HUDEP-2 (cell line): ENCODE data around the gene SPATA17.
A peak's percentile ranks its signal among the peaks of the same experiment; 100 is the strongest.
"Not testable (repeated sequence)": the region's sequence is repeated elsewhere in the genome, so short reads cannot be mapped to it uniquely, and the experiment has no call there.

Experiments
- DNase-seq, 76 experiments: peaks; one replicate each; lab custom pipeline; 2025; ENCODE audit not compliant: unreplicated experiment in 76 of 76; lab: John Stamatoyannopoulos, UW

Gene SPATA17, protein sequence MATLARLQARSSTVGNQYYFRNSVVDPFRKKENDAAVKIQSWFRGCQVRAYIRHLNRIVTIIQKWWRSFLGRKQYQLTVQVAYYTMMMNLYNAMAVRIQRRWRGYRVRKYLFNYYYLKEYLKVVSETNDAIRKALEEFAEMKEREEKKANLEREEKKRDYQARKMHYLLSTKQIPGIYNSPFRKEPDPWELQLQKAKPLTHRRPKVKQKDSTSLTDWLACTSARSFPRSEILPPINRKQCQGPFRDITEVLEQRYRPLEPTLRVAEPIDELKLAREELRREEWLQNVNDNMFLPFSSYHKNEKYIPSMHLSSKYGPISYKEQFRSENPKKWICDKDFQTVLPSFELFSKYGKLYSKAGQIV

DNA sequence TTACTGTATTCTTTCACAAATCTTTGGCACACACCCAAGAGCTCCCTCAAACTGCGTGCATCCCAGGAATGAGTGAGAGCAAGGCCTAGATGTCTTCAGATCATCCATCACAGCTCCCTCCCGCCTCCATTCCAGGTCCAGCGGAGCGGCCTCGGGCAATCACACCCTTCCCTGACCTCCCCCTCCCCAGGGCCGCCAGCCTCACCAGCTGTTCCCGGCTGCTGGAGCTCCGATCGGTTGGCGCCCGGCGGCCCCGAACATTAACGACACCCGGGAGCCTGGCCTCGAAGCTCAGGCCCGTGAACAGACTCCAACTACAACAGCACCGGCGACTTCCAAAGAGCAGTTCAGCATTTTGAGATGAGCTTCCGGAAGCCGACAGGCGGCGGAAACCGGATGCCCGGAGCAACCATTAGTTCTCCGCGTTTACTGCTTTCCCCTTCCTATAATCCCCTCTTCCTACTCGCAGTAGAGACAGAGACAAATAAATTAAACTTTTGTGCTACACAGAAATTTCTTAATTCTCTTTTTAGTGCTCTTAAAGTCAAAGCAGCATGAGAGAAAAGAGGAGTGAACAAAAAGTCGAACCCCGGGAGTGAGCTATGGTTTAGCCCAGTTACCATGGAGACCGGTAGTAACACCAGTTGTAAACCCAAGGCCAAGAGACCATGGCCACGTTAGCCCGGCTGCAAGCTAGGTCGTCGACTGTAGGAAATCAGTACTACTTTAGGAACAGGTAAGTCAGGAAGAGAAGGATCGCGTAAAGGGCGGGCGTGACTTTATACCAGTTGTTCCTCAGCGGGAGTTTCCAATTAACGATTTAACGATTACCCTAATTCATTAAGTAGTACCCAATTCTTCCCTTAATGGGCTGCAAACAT is at the start of gene SPATA17, which contains the start of gene GPATCH2:
SPATA17 (plus strand) TSS at position 634 of the 881 bp plus-strand sequence; CDS start at position 669, 35 bp downstream.
GPATCH2 (minus strand) TSS at position 380 of the 881 bp plus-strand sequence; CDS start at position 261, 119 bp downstream.
- DNase-seq = peak in 75 of 76 experiments; percentile 7 to 92 (median 63)

DNA sequence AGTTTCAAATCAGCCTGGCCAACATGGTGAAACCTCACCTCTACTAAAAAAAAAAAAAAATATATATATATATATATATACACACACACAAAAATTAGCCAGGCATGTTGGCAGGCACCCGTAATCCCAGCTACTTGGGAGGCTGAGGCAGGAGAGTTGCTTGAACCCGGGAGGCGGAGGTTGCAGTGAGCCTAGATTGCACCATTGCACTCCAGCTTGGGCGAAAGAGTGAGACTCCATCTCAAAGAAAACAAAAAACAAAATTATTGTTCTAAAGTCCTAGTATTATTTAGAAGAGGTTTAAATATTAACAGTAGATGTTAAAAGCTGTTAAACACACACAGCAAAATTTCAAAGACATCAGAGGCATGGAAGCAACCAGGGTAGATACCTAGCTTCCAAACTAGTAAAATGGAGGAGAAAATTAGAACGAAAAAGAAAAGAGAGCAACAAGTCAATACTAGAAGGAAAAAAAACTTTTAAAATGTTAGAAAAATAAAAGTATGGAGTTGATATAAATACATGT is 46.8 kb upstream of the SPATA17 start:
- DNase-seq = not testable (repeated sequence)

DNA sequence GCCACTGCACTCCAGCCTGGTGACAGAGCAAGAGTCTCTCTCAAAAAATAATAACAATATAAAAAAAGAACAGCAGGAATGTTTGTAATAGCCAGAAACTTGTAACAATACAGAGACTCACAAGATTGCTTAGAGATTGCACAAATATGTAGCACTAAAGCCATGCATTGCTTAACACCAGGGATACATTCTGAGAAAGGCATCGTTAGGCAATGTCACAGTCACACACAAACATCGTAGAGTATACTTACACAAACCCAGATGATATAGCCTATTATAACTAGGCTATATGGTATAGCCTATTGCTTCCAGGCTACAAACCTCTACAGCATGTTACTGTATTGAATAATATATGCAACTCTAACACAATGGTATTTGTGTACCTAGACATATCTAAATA is 45.6 kb upstream of the SPATA17 start:
- no peak for DNase-seq

DNA sequence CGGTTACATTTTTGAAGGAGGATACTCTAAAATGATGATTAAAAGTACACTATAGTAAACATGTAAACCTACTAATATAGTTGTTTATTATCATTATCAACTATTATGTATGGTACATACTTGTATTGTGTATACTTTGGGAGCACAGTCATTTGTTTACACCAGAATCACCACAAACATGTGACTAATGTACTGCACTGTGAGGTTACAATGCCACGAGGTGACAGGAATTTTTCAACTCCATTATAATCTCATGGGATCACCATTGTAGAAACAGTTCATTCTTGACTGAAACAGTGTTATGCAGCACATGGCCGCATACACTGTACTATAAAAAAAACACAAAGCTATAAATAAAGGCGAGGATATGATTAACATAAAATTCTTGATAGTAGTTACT is 44.6 kb upstream of the SPATA17 start:
- DNase-seq = no peak

DNA sequence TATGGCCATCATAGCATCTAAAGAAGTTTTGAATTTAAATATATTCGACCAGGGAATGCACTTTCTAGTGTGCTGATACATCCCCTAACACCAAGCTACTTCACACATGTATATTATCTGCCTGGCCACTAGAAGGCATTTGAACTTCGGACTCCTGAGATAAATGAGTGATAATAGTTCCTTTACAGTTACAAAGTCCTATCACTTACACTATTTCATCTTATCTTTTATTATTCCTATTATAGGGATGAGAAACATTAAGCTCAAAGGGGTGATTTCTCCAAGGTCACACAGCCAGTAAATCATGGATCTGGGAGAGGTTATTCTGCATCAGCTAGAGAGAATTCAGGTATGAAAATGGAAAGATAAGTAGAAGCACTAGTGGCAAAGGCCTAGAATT is 40.5 kb upstream of the SPATA17 start:
- no peak for DNase-seq

DNA sequence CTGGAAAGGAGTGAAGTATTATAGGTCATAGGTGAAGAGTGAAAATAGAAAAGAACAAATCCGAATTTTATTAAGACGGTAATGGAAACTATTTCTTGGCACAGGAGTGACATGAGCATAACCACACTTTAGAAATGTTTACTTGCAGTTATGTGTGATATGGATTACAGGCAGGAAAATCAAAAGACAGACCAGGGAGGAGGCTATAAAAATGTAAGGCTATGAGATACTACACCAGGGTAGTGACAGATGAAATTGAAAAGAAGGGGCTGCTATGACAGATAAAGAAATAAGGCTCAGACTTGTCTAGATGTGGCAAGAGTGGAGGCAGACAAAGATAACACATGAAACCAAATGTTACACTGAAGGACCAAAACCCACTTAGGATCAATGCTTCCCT is 32.0 kb upstream of the SPATA17 start:
- DNase-seq = peak in 24 of 76 experiments; percentile 1 to 57 (median 22)

DNA sequence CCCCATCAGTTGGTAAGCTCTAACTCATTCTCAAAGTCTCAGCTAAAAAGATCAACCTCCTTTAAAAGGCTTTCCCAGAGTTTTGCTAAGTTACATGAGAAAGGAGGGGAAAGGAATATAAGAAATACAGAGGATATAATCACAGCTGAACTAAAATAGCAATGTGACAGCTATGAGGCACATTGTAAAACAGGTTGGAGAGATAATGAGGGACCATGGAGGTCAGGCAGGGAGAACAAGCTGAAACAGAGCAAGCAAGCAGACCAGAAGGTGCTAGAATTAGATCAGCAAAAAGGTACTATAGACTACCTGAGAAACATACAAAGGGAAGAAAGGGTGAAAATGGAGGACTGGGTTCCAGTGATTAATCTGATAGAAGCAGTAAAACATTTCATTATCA is 28.8 kb upstream of the SPATA17 start:
- no peak for DNase-seq

DNA sequence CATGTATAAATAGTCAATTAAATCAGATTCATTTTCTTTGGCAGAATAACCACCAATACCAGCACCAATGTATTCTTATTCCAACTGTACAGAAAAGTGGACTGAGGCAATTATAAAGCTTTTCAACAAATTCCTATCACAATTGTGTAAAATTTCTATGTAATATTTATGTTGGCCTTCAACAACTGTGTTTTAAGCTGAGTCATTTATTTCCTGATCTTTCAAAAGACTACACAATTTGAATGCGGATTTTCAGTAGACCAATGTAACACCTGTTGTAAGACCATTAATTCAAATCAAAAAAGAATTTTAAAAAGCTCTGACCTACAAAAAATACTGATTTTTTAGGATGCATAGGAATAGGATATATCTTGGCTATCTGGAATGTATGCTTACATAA is 25.8 kb upstream of the SPATA17 start:
- DNase-seq = no peak

DNA sequence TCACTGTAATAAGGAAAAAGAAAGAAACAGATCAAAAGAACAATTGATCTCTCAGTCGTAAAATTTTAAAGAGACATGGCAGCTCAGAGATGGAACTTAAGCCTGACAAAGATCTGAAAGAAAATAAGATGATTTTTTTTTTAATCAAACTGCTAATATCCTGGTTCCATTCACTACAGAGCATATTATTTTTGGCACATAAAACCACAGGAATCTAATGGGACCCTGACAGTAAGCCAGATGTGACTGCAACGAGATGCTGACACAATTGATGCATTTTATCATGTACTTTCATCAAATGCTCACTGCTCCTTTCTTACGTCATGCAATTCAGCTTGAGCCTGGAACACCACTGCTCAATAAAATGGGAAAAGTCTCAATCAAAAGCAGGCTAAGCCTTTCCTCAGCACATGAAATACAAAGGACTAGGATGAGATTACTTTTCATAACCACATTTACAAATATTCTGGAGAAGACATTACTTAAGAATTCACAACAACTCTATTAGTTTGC is 16.9 kb upstream of the SPATA17 start:
- no peak for DNase-seq

DNA sequence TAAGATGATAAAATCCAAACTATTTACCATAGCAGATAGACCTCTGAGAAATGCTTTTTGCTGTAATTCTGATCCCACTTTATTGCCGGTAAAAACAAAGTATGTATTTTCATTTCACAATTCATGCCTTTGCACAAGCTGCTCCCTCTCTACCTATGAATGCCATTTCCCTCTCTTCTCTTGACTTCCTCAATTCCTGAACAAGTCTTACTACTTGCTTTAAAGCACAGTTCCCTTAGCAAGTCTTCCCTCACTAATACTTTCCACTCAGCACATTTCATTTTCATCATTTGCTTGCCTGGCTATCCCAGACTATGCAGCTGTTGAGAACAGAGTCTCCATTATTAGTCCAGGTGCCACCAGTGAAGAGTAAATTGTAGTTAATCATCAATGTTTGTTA is 14.0 kb upstream of the SPATA17 start:
- no peak for DNase-seq

DNA sequence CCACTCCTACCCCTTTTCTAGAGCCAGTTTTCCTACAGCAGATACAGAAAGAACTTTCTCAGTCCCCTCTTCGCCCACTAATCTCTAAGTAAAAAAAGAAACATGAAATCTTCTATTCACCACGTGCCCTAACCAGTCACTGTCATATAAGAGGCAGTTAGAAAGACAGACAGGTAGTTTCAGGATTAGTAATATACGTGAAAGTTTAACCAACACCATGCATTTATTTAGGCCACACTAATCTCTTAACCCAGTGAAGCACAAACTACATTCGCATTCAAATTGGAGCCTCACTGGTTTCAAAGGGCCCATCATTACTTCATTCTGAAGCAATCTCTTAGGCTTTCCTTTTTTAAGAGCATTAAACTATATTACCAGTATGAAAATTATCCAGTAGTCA is 10.3 kb upstream of the SPATA17 start:
- DNase-seq = no peak

DNA sequence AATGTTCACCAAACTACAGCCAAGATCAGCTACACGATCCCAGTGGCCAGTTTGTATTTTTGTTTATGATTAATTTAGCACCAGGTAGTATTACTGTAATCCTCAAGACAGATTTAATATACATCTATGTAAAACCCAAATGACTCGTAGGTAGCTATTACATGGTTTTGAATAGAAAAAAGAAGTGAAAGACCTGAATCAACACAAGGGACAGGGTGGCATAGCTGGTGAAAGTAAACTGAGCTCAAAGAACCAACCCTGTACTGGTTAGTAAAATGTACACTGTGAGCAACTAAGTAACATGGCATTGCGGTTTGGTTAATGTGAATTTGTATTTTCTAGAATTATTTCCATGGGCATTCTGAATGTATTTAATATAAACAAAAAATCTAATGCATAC is 9.1 kb upstream of the SPATA17 start:
- DNase-seq = no peak

DNA sequence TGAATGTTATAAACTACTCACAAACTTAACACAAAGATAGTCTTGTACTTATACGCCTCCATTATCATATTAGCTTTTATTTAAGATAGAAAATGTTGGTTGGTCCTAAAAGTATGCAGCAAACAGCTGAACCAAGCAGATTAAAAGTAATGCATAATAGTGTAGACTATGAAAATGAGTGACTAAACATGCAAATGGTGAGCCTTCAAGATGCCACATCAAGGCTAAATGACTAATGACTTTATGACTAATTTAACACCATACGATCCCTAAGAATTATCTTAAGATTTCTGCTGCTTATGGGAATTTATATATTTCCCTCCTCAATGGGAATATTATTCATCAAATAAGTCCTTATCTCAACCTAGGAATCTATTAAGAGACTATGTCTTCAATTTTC is 4.8 kb upstream of the SPATA17 start:
- no peak for DNase-seq

DNA sequence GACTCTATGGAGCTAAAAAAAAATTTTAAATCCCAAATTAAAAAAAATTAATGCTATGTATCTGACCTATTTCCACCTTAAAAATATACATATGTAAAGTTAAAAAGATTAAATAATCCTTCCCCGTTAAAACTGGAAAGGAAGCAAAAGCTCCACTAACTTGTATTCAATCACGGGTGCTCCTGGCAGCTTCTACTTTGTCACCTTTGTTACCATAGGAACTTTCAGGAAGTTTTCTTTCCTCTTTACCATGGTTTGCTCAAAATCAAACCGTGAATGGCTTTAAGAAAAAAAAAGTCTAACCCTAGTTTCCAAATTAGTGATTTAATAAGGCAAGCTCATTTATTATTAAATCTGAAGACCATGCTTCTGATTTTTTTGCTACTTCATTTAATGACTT is 3.7 kb upstream of the SPATA17 start:
- DNase-seq = no peak

DNA sequence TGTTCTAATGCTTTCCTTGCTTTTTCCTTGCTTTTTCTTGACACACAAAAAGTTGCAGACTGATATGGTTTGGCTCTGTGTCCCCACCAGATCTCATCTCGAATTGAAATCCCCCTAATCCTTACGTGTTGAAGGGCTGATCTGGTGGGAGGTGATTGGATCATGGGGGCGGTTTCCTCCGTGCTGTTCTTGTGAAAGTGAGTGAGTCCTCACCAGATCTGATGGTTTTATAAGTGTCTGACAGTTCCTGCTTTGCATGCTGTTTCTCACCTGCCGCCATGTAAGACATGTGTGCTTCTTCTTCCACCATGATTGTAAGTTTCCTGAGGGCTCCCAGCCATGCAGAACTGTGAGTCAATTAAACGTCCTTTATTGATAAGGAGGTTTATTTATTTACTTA is 11.3 kb downstream of the SPATA17 start:
- DNase-seq = no peak

DNA sequence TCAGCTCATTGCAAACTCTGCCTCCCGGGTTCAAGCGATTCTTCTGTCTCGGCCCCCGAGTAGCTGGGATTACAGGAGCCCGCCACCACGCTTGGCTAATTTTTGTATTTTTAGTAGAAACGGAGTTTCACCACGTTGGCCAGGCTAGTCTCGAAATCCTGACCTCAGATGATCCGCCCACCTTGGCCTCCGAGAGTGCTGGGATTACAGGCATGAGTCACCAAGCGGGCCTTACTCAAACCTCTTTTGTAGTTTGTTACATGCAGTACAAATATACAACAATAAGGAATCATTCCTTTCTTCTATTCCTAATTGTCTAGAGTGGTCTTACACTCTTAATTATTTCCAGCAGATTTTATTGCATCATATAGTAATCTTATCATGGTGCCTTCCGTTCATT is 16.6 kb downstream of the SPATA17 start:
- no peak for DNase-seq

DNA sequence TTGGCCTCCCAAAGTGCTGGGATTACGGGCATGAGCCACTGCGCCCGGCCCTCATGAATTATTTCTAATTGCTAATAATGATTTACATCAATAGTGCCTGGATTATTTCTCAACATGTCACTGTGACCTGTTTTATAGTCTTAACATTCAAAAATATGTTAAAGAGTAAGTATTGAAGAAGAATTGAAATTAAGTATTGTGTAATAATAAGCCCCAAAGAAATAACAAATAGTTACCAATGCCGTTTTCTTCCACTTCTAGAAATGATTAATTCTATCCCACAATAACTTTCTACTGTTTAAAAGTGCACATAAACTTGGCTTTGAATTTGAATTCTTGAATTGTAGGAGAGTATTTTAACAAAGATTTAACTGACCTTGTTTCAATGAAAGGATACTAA is 19.5 kb downstream of the SPATA17 start:
- no peak for DNase-seq

DNA sequence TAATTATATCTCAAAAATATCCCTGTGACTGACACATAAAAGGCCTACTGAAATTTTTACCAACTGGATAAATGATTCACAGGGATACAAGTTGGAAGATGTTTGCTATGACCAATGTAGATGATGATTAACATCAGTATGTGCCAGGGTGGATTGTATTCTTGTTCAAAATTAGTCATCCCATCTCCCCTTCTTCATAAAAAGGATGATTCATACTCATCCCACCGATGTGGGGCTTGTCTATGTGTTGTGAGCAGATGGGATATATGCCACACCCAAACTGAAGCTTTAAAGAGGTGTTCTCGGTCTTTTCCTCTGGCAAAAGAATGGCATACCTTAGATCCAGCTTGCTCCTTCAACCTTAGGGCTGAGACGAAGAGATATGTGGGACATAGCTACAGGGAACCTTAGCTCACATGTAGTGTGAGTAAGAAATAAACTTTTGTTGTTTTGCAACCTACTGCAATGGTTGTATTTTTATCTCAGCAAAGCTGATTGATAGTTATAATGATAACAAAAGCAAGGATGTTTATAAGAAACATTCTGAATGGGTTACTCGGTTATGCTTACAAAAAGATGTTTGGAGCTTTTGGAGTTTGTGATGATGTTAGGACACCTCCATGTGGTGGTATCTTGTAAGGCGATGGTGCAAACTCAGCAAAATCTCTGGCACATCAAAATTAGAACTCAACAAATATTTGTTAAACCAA is 29.4 kb downstream of the SPATA17 start:
- no peak for DNase-seq

DNA sequence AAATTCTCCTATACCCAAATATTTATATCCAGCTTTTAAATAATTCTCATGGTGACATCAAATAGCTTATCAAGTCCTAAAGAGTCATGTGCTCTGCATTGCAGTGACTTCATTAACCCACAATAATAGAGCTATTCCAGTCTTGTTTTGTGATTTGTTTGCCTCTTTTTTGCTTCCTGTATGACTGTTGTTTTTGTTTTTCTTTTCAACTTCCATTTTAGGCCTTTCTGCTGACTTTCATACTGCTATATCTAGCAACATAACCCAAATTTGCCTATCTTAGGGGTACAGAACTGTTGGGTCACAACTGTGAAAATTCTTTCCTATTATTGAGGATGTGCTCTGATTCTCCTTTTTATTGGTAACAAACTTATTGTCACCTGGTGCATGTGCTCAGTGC is 30.3 kb downstream of the SPATA17 start:
- DNase-seq = no peak

DNA sequence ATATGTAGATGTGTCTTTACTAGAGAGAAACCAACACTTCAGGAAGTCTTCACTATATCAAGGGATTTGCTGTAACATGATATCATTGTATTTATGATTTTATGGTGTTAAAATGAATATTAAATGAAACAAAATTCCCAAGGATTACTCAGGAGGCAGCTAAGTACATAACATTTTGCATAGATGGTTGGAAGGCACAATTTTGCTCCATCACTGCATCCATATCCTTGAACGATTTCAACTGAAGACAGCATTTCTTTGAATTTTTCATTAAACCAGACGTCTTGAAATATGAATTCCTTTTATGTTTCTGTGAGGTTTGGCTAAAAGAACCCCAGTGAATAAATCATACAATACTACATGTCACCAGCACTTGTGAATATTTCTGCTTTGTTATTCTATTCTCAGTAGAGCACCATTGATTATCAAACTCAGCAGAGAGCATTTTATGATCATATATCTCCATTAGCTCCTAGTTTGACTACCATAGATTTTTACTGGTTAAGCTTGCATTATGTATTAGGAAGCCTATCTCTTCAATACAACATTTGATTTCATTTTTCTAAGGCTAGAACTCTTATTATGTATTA is 37.3 kb downstream of the SPATA17 start:
- DNase-seq = no peak
